GM12875 (cell line): ENCODE measurements around the gene CTDSP1.

Experiments used
- H3K4me3 ChIP-seq: one replicate; pipeline ENCODE4 v1.5.1; 2011; ENCODE audit warnings: low read depth, low read length, control low read depth
- TF ChIP-seq, protein P1 (sequence below): IDR thresholded peaks from 2 replicates; pipeline ENCODE4 v1.5.1; 2011; ENCODE audit warnings: low read depth, mild to moderate bottlenecking, control low read depth, inconsistent platforms, low read length, moderate library complexity, borderline replicate concordance; ENCODE audit not compliant: insufficient read depth

CTDSP1 gene

DNA sequence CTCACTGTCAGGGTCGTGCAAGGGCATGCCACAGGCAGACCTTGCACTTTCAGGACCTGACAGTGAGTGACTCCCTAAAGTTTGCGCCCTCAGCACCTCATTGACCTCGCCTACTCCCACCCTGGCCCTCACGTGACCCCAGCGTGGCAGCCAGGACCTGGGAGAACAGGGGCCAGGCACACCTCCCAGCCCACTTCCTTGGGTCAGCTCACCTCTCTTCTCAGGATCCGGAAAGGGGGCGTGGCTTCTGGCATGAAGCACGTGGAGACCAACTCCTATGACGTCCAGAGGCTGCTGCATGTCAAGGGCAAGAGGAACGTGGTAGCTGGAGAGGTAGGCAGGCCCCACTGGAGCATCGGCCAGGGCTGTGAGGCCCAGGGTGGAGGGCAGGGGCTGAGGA, 28.1 kb downstream of the CTDSP1 start:
- TF ChIP-seq, protein P1, sequence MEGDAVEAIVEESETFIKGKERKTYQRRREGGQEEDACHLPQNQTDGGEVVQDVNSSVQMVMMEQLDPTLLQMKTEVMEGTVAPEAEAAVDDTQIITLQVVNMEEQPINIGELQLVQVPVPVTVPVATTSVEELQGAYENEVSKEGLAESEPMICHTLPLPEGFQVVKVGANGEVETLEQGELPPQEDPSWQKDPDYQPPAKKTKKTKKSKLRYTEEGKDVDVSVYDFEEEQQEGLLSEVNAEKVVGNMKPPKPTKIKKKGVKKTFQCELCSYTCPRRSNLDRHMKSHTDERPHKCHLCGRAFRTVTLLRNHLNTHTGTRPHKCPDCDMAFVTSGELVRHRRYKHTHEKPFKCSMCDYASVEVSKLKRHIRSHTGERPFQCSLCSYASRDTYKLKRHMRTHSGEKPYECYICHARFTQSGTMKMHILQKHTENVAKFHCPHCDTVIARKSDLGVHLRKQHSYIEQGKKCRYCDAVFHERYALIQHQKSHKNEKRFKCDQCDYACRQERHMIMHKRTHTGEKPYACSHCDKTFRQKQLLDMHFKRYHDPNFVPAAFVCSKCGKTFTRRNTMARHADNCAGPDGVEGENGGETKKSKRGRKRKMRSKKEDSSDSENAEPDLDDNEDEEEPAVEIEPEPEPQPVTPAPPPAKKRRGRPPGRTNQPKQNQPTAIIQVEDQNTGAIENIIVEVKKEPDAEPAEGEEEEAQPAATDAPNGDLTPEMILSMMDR, result no peak
- no peak overlapping the region for H3K4me3 ChIP-seq

DNA sequence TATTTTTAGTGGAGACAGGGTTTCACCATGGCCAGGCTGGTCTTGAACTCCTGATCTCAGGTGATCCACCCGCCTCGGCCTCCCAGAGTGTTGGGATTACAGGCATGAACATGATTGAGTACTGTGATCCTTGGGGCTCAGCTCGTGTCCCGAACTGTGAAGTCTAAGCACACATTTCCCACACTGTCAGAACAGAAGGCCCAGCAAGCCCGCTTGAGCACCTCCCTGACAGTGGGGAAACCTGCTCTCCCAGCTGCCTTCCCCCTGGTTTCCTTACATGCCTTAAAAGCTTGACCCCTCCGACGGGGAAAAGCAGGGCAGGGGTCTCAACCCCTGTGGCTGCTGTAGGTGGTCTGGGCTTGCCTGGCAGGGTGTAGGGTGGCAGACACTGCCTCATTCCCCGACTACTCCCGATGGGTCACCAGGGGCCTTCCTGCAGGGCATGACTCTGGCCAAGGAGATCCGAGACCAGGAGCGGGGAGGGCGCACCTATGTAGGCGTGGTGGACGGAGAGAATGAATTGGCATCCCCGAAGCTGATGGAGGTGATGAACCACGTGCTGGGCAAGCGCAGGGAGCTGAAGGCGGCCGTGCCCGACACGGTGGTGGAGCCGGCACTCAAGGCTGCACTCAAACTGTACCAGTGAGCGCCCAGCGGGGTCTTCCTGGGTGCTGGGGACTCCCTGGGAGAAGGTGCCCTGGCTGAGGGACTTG, 29.3 kb downstream of the CTDSP1 start:
- TF ChIP-seq, protein P1, result no peak
- H3K4me3 ChIP-seq, result no peak overlapping the region

- TF ChIP-seq, protein P1, result no peak
- no peak overlapping the region for H3K4me3 ChIP-seq
Observed at GRCh38 chr2:218429911-218430692, 30.4 kb downstream of the CTDSP1 start.

GRCh38 chr2:218430721-218431120, 31.1 kb downstream of the CTDSP1 start:
- TF ChIP-seq, protein P1, result no peak
- no peak overlapping the region for H3K4me3 ChIP-seq

DNA sequence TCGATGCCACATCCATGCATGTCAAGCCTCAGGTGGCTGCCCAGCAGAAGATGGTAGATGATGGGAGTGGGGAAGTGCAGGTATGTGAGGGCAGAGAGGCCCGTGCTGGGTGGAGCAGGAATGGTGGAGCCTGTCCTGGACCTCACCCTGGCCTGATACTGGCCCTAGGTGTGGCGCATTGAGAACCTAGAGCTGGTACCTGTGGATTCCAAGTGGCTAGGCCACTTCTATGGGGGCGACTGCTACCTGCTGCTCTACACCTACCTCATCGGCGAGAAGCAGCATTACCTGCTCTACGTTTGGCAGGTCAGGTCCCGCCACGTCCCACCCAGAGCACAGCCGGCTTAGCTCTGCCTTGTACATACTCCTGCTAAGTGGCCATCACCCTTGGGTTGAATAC, 32.2 kb downstream of the CTDSP1 start:
- TF ChIP-seq, protein P1, result no peak
- no peak overlapping the region for H3K4me3 ChIP-seq

GRCh38 chr2:218432676-218433365, 33.2 kb downstream of the CTDSP1 start:
- TF ChIP-seq, protein P1, result no peak
- no peak overlapping the region for H3K4me3 ChIP-seq
